Thyroid gland (tissue), 4 donors: Measurements from ENCODE around the gene TCF3. TPM values are rescaled to one million over a fixed set of nuclear protein-coding genes. Genes with fewer than 3 reads are reported as not detected.

Experiments
- DNase-seq, 2 donors: peaks; one replicate each; pipeline ENCODE4 v3.0.0-alpha.2; 2019
- H3K27ac ChIP-seq, 3 donors: fragments of 200-600 bp; sonication (generic); 1 replicate in 2 of 3; 2 replicates in 1 of 3; pipeline ENCODE4 v1.5.1; 2016 to 2019; ENCODE audit warnings: mild to moderate bottlenecking in 1 of 3, moderate library complexity in 1 of 3
- H3K27me3 ChIP-seq: fragments of 200-600 bp; sonication (generic); one replicate; pipeline ENCODE4 v1.5.1; 2019
- H3K36me3 ChIP-seq, 2 donors: fragments of 200-600 bp; sonication (generic); one replicate each; pipeline ENCODE4 v1.5.1; 2016 to 2019
- H3K4me1 ChIP-seq, 2 donors: fragments of 200-600 bp; sonication (generic); one replicate each; pipeline ENCODE4 v1.5.1; 2017 to 2019
- H3K4me3 ChIP-seq, 3 donors: fragments of 200-600 bp; sonication (generic); replicated peaks in 1 of 3; 1 replicate in 2 of 3; 2 replicates in 1 of 3; pipeline ENCODE4 v1.5.1; 2016; ENCODE audit warnings: mild to moderate bottlenecking in 1 of 3
- H3K9me3 ChIP-seq: fragments of 200-600 bp; sonication (generic); one replicate; pipeline ENCODE4 v1.5.1; 2017
- CTCF ChIP-seq, 6 experiments: fragments of 200-600 bp in 3 of 6; fragments of 450-650 bp in 3 of 6; sonication (generic) in 3 of 6; IDR thresholded peaks; one replicate each; pipeline ENCODE4 v1.5.1; 2016 to 2019; ENCODE audit warnings: antibody characterized with exemption in 6 of 6, mild to moderate bottlenecking in 2 of 6, inconsistent platforms in 1 of 6, moderate library complexity in 1 of 6
- POLR2A ChIP-seq, 2 donors: fragments of 450-650 bp; IDR thresholded peaks; one replicate each; pipeline ENCODE4 v1.6.1; 2017; ENCODE audit warnings: antibody characterized with exemption in 2 of 2, mild to moderate bottlenecking in 2 of 2, moderate library complexity in 1 of 2
- WGBS, 2 donors: methylation state at CpG; one replicate each; pipeline ENCODE4 v1.1.5; 2017; 5-methylcytosine and 5-hydroxymethylcytosine counted together
- intact Hi-C: fragments of 100-400 bp; cut with DNase I; formaldehyde crosslinking; loops from one replicate; pipeline ENCODE4 v1.15.1; 2023
- total RNA-seq, 4 donors: library from RNA; depleted of rRNA; stranded (reverse); fragments of >200 nt; gene quantifications; one replicate each; pipeline ENCODE4 v1.2.3, GENCODE V29; 2016

Gene TCF3
- total RNA-seq, 4 donors from 2014 or later: 28.6 to 70.6 (median 43.8) TPM

GRCh38 chr19:1610579-1610978 is 41.8 kb downstream of the TCF3 start:
- H3K27ac ChIP-seq: no peak overlapping the region
- peaks cover 11 to 26% of the 10 kb centered on the region in 2 donors for H3K36me3 ChIP-seq
- intact Hi-C loops: no loop called here
- no peaks in the 10 kb centered on the region for H3K9me3 ChIP-seq
- WGBS, 2 donors: 81 to 88% methylated on average over 8 to 11 of the region's 11 CpGs
- no peak for DNase-seq
- no peaks in the 10 kb centered on the region for H3K27me3 ChIP-seq
- H3K4me3 ChIP-seq: no peak overlapping the region
- TF ChIP-seq POLR2A (IDR thresholded peaks at IDR 0.05): no peak
- TF ChIP-seq CTCF (IDR thresholded peaks at IDR 0.05): no peak
- H3K4me1 ChIP-seq: peaks cover 5 to 9% of the 10 kb centered on the region in 2 donors

- Histone ChIP-seq H3K4me3 (no peak overlapping the region), H3K27ac (no peak overlapping the region), H3K4me1 (peaks cover 6 to 9% of the 10 kb centered on the region in 2 donors), H3K9me3 (no peaks in the 10 kb centered on the region), H3K36me3 (peaks cover 4 to 20% of the 10 kb centered on the region in 2 donors), H3K27me3 (no peaks in the 10 kb centered on the region)
- WGBS, 2 donors: 94 to 95% methylated on average over 9 to 11 of the region's 16 CpGs
- intact Hi-C loops: no loop called here
- no peak for TF ChIP-seq POLR2A (IDR thresholded peaks at IDR 0.05)
- TF ChIP-seq CTCF (IDR thresholded peaks at IDR 0.05): no peak
- DNase-seq: no peak
Measured at GRCh38 chr19:1609680-1610474, 42.5 kb downstream of the TCF3 start.

GRCh38 chr19:1609103-1609396 is 43.4 kb downstream of the TCF3 start:
- no peaks in the 10 kb centered on the region for H3K9me3 ChIP-seq
- peaks cover 0 to 12% of the 10 kb centered on the region in 2 donors for H3K36me3 ChIP-seq
- WGBS, 2 donors: 44 to 65% methylated on average over 6 to 10 of the region's 10 CpGs
- no peak overlapping the region for H3K4me3 ChIP-seq
- no peak for TF ChIP-seq POLR2A (IDR thresholded peaks at IDR 0.05)
- TF ChIP-seq CTCF (IDR thresholded peaks at IDR 0.05): no peak
- peaks cover 14% of the 10 kb centered on the region in 2 donors for H3K4me1 ChIP-seq
- DNase-seq: no peak
- no peaks in the 10 kb centered on the region for H3K27me3 ChIP-seq
- H3K27ac ChIP-seq: no peak overlapping the region
- intact Hi-C loops: no loop called here

- H3K27ac ChIP-seq: no peak overlapping the region
- H3K4me1 ChIP-seq: peaks cover 17 to 20% of the 10 kb centered on the region in 2 donors
- WGBS, 2 donors: 56 to 63% methylated on average over 9 to 19 of the region's 23 CpGs
- no peak overlapping the region for H3K4me3 ChIP-seq
- no peaks in the 10 kb centered on the region for H3K27me3 ChIP-seq
- TF ChIP-seq POLR2A (IDR thresholded peaks at IDR 0.05) (no peak), CTCF (IDR thresholded peaks at IDR 0.05) (no peak)
- peaks cover 0 to 12% of the 10 kb centered on the region in 2 donors for H3K36me3 ChIP-seq
- DNase-seq: peak; percentile 26 to 31
- intact Hi-C loops: no loop called here
- H3K9me3 ChIP-seq: no peaks in the 10 kb centered on the region
Measured at GRCh38 chr19:1608359-1609102, 43.9 kb downstream of the TCF3 start.
